ENCODE measurements around the gene OAF.

DNA sequence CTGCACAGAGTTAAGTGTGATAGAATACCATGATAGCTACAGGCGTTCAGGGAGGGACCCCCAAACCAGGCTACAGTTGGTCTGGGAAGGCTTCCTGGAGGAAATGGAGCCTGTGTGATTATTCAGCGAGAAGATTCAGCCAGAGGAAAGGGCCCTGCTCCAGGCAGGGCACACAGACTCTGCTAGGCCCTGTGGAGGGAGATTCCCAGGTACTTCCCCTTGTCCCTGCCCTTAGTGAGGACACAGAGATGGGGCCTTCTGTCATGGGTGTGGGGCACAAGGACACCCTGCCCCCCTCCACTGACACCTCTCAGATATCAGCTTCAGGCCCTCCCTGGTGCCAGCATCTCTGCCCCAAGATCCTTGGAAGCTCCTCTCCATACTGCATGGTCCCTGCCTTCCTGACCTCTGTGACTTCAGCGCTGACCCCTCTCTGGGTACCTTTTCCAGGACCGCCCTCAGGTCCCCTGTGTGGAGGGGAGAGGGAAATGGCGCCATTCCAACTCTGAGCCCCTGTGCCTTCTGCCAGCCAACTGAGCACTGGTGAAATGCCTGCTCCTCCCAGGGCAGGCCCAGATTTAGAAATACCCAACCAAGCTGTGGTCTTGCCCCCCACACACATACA lies 16.5 kb downstream of the OAF start:
- TF ChIP-seq, protein P1, sequence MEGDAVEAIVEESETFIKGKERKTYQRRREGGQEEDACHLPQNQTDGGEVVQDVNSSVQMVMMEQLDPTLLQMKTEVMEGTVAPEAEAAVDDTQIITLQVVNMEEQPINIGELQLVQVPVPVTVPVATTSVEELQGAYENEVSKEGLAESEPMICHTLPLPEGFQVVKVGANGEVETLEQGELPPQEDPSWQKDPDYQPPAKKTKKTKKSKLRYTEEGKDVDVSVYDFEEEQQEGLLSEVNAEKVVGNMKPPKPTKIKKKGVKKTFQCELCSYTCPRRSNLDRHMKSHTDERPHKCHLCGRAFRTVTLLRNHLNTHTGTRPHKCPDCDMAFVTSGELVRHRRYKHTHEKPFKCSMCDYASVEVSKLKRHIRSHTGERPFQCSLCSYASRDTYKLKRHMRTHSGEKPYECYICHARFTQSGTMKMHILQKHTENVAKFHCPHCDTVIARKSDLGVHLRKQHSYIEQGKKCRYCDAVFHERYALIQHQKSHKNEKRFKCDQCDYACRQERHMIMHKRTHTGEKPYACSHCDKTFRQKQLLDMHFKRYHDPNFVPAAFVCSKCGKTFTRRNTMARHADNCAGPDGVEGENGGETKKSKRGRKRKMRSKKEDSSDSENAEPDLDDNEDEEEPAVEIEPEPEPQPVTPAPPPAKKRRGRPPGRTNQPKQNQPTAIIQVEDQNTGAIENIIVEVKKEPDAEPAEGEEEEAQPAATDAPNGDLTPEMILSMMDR (IDR thresholded peaks at IDR 0.05): no peak
- TF ChIP-seq EZH2 (IDR thresholded peaks at IDR 0.05; ENCODE audit: borderline replicate concordance, insufficient read depth, low read depth, low read length, poor library complexity, severe bottlenecking): no peak
